Left ventricle myocardium inferior (tissue), 1 donor: ENCODE results near the gene CFAP73. TPM values are rescaled to one million over a fixed set of nuclear protein-coding genes. Genes with fewer than 3 reads are reported as not detected.

ENCODE experiments used
- DNase-seq: peaks from one replicate; pipeline ENCODE4 v3.0.0-alpha.2; 2020
- H3K27ac ChIP-seq: fragments of 200-600 bp; replicated peaks from 2 replicates; pipeline ENCODE4 v1.8.0; 2021
- H3K27me3 ChIP-seq: fragments of 200-600 bp; 2 replicates; pipeline ENCODE4 v1.8.0; 2021; ENCODE audit warnings: low read depth
- H3K36me3 ChIP-seq: fragments of 200-600 bp; 2 replicates; pipeline ENCODE4 v1.8.0; 2021
- H3K4me1 ChIP-seq: fragments of 200-600 bp; 2 replicates; pipeline ENCODE4 v1.8.0; 2021
- H3K4me3 ChIP-seq: fragments of 200-600 bp; 2 replicates; pipeline ENCODE4 v1.8.0; 2021; ENCODE audit warnings: mild to moderate bottlenecking, moderate library complexity
- H3K9me3 ChIP-seq: fragments of 200-600 bp; replicated peaks from 2 replicates; pipeline ENCODE4 v1.8.0; 2021
- CTCF ChIP-seq: fragments of 200-600 bp; IDR thresholded peaks from 2 replicates; pipeline ENCODE4 v1.8.0; 2021; ENCODE audit warnings: antibody characterized with exemption, mild to moderate bottlenecking, borderline replicate concordance
- intact Hi-C: fragments of 100-400 bp; cut with micrococcal nuclease; formaldehyde crosslinking; loops from one replicate; pipeline ENCODE4 v1.11.0; 2022
- total RNA-seq: library from RNA; stranded (reverse); fragmentation: NEBNext Ultra II Directional; extraction: Animal tissue kit (Norgen Biotek cat#: 25700); gene quantifications from one replicate; pipeline ENCODE4 v1.2.1, GENCODE V29; 2021
- donor health status: DM: no; HTN: yes; CAD: no; lungs with severe emphysema.

The CFAP73 gene
- total RNA-seq, 1 donor from 2014 or later, result not detected

DNA sequence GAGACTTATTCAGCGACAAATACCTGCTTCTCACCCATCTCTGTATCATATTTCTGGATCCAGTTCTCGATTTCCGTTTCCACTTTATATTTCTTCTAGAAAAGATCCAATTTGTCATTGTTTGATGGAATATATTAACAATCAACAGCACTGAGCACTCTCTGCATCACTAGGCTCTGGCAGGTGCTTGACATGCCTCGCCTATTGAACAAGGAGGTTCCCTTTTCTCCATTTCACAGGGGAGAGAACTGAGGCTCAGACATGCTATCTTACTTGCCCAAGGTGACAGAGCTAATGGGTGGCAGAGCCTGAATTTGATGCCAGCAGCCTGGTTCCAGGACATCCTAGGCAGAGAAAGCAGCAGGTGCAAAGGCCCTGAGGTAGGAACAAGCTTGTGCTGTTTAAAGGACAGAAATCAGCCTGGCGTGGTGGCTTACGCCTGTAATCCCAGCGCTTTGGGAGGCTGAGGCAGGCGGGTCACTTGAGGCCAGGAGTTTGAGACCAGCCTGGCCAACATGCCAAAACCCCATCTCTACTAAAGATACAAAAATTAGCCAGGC is 48.1 kb downstream of the CFAP73 start:
- Histone ChIP-seq H3K4me1 (peaks cover 31% of the 10 kb centered on the region), H3K4me3 (no peak overlapping the region), H3K27me3 (no peaks in the 10 kb centered on the region), H3K27ac (no peak overlapping the region), H3K36me3 (no peaks in the 10 kb centered on the region), H3K9me3 (no peaks in the 10 kb centered on the region)
- TF ChIP-seq CTCF, result no peak
- DNase-seq, result no peak
- intact Hi-C loops, result no loop called here

- peaks cover 24% of the 10 kb centered on the region for H3K4me1 ChIP-seq
- H3K4me3 ChIP-seq, result no peak overlapping the region
- no peaks in the 10 kb centered on the region for H3K36me3 ChIP-seq
- H3K9me3 ChIP-seq, result no peaks in the 10 kb centered on the region
- intact Hi-C loops, result no loop called here
- no peak for TF ChIP-seq CTCF
- DNase-seq, result no peak
- H3K27ac ChIP-seq, result no peak overlapping the region
- no peaks in the 10 kb centered on the region for H3K27me3 ChIP-seq
Measured at GRCh38 chr12:113198296-113198695, 48.8 kb downstream of the CFAP73 start.

DNA sequence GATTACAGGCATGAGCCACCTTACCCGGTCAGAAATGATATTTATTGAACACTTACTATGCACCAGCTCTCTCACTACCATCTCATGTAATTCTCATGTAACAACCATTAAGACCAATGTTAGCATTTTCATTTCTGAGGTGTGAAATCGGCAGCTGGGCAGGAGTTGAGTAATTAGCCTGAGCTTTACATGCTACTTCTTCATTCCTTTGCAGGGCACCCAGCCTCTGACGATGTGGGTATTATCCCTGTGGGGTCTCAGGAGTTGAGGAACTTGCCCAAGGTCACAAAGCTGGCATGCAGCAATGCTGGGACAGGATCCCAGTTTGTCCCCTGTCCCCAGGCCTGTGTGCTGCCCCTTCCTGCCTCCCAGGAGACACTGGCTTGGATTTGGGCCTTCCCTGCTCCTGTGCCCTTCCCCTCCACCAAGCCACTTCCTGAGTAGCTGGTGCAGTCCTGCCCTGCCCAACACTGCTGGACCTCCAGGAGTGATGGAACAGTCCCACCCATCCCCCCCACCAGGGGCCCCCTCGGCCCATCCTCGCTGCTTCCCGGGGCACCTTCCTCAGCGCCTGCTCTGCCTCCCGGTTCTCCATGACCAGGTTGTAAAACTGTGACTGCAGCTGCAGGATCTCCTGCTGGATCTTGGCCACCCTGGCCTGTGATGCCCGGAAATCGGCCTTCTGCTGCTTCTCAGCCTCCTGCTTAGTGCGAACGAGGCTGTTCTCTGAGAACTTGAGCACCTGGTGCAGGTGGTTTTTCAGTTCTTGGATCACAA is 50.7 kb downstream of the CFAP73 start:
- Histone ChIP-seq H3K4me1 (peaks cover 25% of the 10 kb centered on the region), H3K4me3 (no peak overlapping the region), H3K9me3 (no peaks in the 10 kb centered on the region), H3K27ac (no peak overlapping the region), H3K36me3 (no peaks in the 10 kb centered on the region), H3K27me3 (no peaks in the 10 kb centered on the region)
- no peak for TF ChIP-seq CTCF
- DNase-seq, result no peak
- intact Hi-C loops, result no loop called here

- Histone ChIP-seq H3K27me3 (no peaks in the 10 kb centered on the region), H3K27ac (no peak overlapping the region), H3K4me1 (peaks cover 25% of the 10 kb centered on the region), H3K36me3 (no peaks in the 10 kb centered on the region), H3K4me3 (no peak overlapping the region), H3K9me3 (no peaks in the 10 kb centered on the region)
- intact Hi-C loops, result no loop called here
- no peak for DNase-seq
- TF ChIP-seq CTCF, result no peak
Measured at GRCh38 chr12:113201187-113202177, 52.0 kb downstream of the CFAP73 start.

DNA sequence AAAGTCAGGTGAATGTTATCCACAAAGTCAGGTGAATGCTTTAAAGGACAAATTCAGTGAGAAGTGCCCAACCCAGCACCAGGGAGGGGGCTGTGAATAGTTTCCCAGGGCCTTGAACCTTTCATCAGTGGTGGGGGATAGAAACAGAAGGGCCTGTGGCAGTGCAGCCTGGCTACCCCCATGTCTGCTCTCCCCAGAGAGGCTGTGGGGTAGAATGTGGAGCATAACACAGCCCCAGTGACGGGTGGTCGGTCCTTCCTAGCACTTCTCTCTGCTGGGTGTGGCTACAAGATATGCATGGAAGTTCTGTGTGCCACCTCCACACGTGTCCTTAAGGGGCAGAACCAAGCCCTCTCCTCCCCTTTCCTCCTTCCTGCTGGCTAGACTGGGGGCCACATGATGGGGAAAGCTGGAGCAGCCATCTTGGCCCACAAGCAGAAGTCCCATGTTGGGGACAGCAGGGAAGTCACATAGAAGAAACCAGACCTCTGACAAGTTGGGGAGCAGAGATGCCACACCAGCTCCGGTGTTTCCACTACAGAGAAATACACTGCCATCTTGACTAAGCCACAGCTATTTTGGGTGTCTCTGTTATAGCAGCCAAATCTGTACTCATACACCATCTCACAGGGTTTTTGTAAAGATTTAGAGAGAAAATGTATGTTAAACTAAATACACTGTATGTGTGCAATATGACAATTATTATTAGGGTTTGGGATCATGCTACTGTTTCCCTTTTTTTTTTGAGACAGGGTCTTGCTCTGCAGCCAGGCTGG is 53.0 kb downstream of the CFAP73 start:
- no peak for TF ChIP-seq CTCF
- no peaks in the 10 kb centered on the region for H3K9me3 ChIP-seq
- H3K36me3 ChIP-seq, result no peaks in the 10 kb centered on the region
- peaks cover 21% of the 10 kb centered on the region for H3K4me1 ChIP-seq
- DNase-seq, result no peak
- no peak overlapping the region for H3K4me3 ChIP-seq
- intact Hi-C loops, result no loop called here
- H3K27ac ChIP-seq, result no peak overlapping the region
- H3K27me3 ChIP-seq, result no peaks in the 10 kb centered on the region
